GM12878 (cell line): ENCODE data around the gene FSIP1. TPM values are rescaled to one million over a fixed set of nuclear protein-coding genes. Genes with fewer than 3 reads are reported as not detected.

Experiments
- ATAC-seq: fragments of 200-7000 bp; cut with Tn5 transposase; 3 replicates; pipeline ENCODE4 v1.9.1; 2020; ENCODE audit warnings: mild to moderate bottlenecking, moderate library complexity
- BruUV-seq: library from RNA; stranded (reverse); fragments of 400-500 nt; replicated peaks from 2 replicates; lab custom pipeline; 2021; lab: Mats Ljungman, UMichigan
- CTCF ChIA-PET: fragments of 300-600 bp; sonication (Branson Sonifier 250); formaldehyde crosslinking; extraction: SDS; loops from one replicate; lab custom pipeline; 2021; ENCODE audit warnings: inconsistent platforms; lab: Yijun Ruan, JAX
- POLR2A ChIA-PET: fragments of 350-600 bp; formaldehyde crosslinking; extraction: SDS; loops from one replicate; lab custom pipeline; 2021; ENCODE audit warnings: inconsistent platforms; lab: Charles Lee
- RAD21 ChIA-PET: fragments of 300-600 bp; sonication (Branson Sonifier 250); formaldehyde crosslinking; loops from one replicate; lab custom pipeline; 2023; ENCODE audit warnings: antibody characterized with exemption; ENCODE audit not compliant: unreplicated experiment; lab: Charles Lee
- SMC1A ChIA-PET: fragments of 300-600 bp; sonication (Branson Sonifier 250); formaldehyde crosslinking; loops from one replicate; lab custom pipeline; 2023; ENCODE audit not compliant: unreplicated experiment, uncharacterized antibody; lab: Charles Lee
- DNase-seq: peaks from one replicate; pipeline ENCODE4 v3.0.0-alpha.2; 2011; ENCODE audit warnings: low read depth, low spot score
- FAIRE-seq: peaks from 3 replicates; lab custom pipeline; 2011; peaks lifted over from hg19 to GRCh38; lab: Jason Lieb, UNC
- H2AFZ ChIP-seq: 2 replicates; pipeline ENCODE4 v1.6.0; 2011; ENCODE audit warnings: low read depth, low read length, control low read depth; ENCODE audit not compliant: control insufficient read depth
- H3K27ac ChIP-seq: 2 replicates; pipeline ENCODE4 v1.5.1; 2011; ENCODE audit warnings: control low read depth; ENCODE audit not compliant: control insufficient read depth, insufficient read depth
- H3K27me3 ChIP-seq, 2 experiments: replicated peaks in 1 of 2; 2 replicates each; pipeline versions ENCODE4 v1.6.0 to v1.6.1; 2011; ENCODE audit warnings: low read length in 1 of 2; ENCODE audit not compliant: control insufficient read depth in 2 of 2, insufficient read depth in 2 of 2
- H3K36me3 ChIP-seq, 2 experiments: 2 replicates each; pipeline ENCODE4 v1.5.1; 2011; ENCODE audit warnings: low read length in 1 of 2; ENCODE audit not compliant: control insufficient read depth in 2 of 2, insufficient read depth in 2 of 2
- H3K4me1 ChIP-seq: 2 replicates; pipeline ENCODE4 v1.6.1; 2011; ENCODE audit warnings: mild to moderate bottlenecking, low read length, moderate library complexity, mixed read lengths; ENCODE audit not compliant: control insufficient read depth, insufficient read depth
- H3K4me2 ChIP-seq: 2 replicates; pipeline ENCODE4 v1.6.0; 2011; ENCODE audit warnings: control low read depth; ENCODE audit not compliant: control insufficient read depth, insufficient read depth
- H3K4me3 ChIP-seq: fragments of 200-600 bp; sonication (generic); 2 replicates; pipeline ENCODE4 v1.5.1; 2016
- H3K79me2 ChIP-seq: 2 replicates; pipeline ENCODE4 v1.6.0; 2011; ENCODE audit warnings: low read length; ENCODE audit not compliant: control insufficient read depth, insufficient read depth
- H3K9ac ChIP-seq: 2 replicates; pipeline ENCODE4 v1.8.0; 2011; ENCODE audit warnings: low read length, control low read depth, mixed read lengths; ENCODE audit not compliant: control insufficient read depth, insufficient read depth
- H3K9me3 ChIP-seq: replicated peaks from 3 replicates; pipeline ENCODE4 v1.5.1; 2011; ENCODE audit warnings: mild to moderate bottlenecking, low read length; ENCODE audit not compliant: control insufficient read depth, insufficient read depth
- H4K20me1 ChIP-seq: 2 replicates; pipeline ENCODE4 v1.6.0; 2011; ENCODE audit not compliant: control insufficient read depth, insufficient read depth
- BCLAF1 ChIP-seq: fragments of 450-650 bp; IDR thresholded peaks from 2 replicates; pipeline ENCODE4 v1.6.1; 2017; ENCODE audit warnings: antibody characterized with exemption, mild to moderate bottlenecking, moderate library complexity
- BMI1 ChIP-seq: fragments of 450-650 bp; IDR thresholded peaks from 2 replicates; pipeline ENCODE4 v1.6.1; 2016; ENCODE audit warnings: mild to moderate bottlenecking, moderate library complexity, borderline replicate concordance
- ESRRA ChIP-seq: IDR thresholded peaks from 2 replicates; pipeline ENCODE4 v1.6.1; 2012; ENCODE audit warnings: mild to moderate bottlenecking, low read length, improper control_type of control experiment
- FOXK2 ChIP-seq: fragments of 450-650 bp; IDR thresholded peaks from 2 replicates; pipeline ENCODE4 v1.6.1; 2017; ENCODE audit warnings: mild to moderate bottlenecking, moderate library complexity
- HDAC6 ChIP-seq: fragments of 200-600 bp; sonication (generic); IDR thresholded peaks from one replicate; pipeline ENCODE4 v1.8.0; 2017; ENCODE audit warnings: antibody characterized with exemption; ENCODE audit not compliant: unreplicated experiment
- MYC ChIP-seq: IDR thresholded peaks from 2 replicates; pipeline ENCODE4 v1.6.1; 2011; ENCODE audit warnings: mild to moderate bottlenecking, low read length, moderate library complexity, inconsistent platforms; ENCODE audit not compliant: insufficient read depth, insufficient replicate concordance, insufficient read length, severe bottlenecking
- STAT3 ChIP-seq: IDR thresholded peaks from 2 replicates; pipeline ENCODE4 v1.6.1; 2011; ENCODE audit warnings: low read depth, low read length, improper control_type of control experiment
- SUZ12 ChIP-seq: fragments of 200-600 bp; sonication (generic); IDR thresholded peaks from one replicate; pipeline ENCODE4 v1.6.1; 2018; ENCODE audit warnings: antibody characterized with exemption, mild to moderate bottlenecking; ENCODE audit not compliant: unreplicated experiment
- ZNF24 ChIP-seq: fragments of 450-650 bp; IDR thresholded peaks from 2 replicates; pipeline ENCODE4 v1.6.1; 2017; ENCODE audit warnings: antibody characterized with exemption, mild to moderate bottlenecking
- ZSCAN29 ChIP-seq: fragments of 450-650 bp; IDR thresholded peaks from 2 replicates; pipeline ENCODE4 v1.6.1; 2017; ENCODE audit warnings: mild to moderate bottlenecking, moderate library complexity
- WGBS: methylation state at CpG from one replicate; pipeline ENCODE4 v1.1.6; 2016; ENCODE audit warnings: low lambda C conversion rate; ENCODE audit not compliant: insufficient replicate concordance, insufficient coverage; ENCODE audit errors: missing lambda C conversion rate; 5-methylcytosine and 5-hydroxymethylcytosine counted together
- in situ Hi-C: fragments of 300-500 bp; cut with MboI; formaldehyde crosslinking; loops from 9 replicates; pipeline ENCODE4 v1.14.3; 2018; ENCODE audit warnings: mixed read lengths
- intact Hi-C: fragments of 100-400 bp; cut with micrococcal nuclease; formaldehyde crosslinking; loops from one replicate; pipeline ENCODE4 v1.14.2; 2022; ENCODE audit not compliant: unreplicated experiment
- polyA plus RNA-seq, 11 experiments: library from polyadenylated mRNA; depleted of rRNA in 4 of 11; unstranded in 6 of 11; stranded (reverse) in 5 of 11; fragments of >200 nt; fragmentation: Nextera tagmentation in 4 of 11; fragmentation: Illumina TruSeq in 1 of 11; extraction: Ambion mirVana in 4 of 11; extraction: Trizol in 1 of 11; gene quantifications; 1 replicate in 1 of 11; 2 replicates in 10 of 11; pipeline versions ENCODE4 v1.2.1 to v1.2.3, GENCODE V29; 2011 to 2016; ENCODE audit warnings: inconsistent platforms in 2 of 11, missing spikeins in 2 of 11, low read depth in 1 of 11
- total RNA-seq, 4 experiments: library from RNA; depleted of rRNA in 3 of 4; stranded (reverse); fragments of >200 nt in 3 of 4; fragmentation: Illumina TruSeq in 1 of 4; extraction: Trizol in 1 of 4; gene quantifications; 2 replicates each; pipeline versions ENCODE4 v1.2.1 to v1.2.3, GENCODE V29; 2013 to 2021
- TF ChIP-seq, protein P1 (sequence below): fragments of 150-350 bp; IDR thresholded peaks from 2 replicates; pipeline ENCODE4 v1.6.1; 2014; ENCODE audit warnings: mild to moderate bottlenecking, low read depth, low read length

The FSIP1 gene
- total and polyA plus RNA-seq, 10 of the 15 experiments (the other 5 are each of a cell fraction or from before 2014, with no cell fraction given): 0.15 to 0.67 (median 0.35) TPM

GRCh38 chr15:39621976-39622375 lies 160.7 kb downstream of the FSIP1 start (continued):
- no peak for TF ChIP-seq HDAC6

- no peak for FAIRE-seq
- Histone ChIP-seq H3K27ac (no peak overlapping the region), H3K4me2 (no peak overlapping the region), H3K9me3 (no peaks in the 10 kb centered on the region; the same call in 2 of the 3 replicates), H4K20me1 (no peaks in the 10 kb centered on the region), H3K36me3 (no peaks in the 10 kb centered on the region), H3K27me3 (no peaks in the 10 kb centered on the region), H3K9ac (no peak overlapping the region), H3K4me3 (no peak overlapping the region), H2AFZ (no peak overlapping the region), H3K79me2 (no peaks in the 10 kb centered on the region), H3K4me1 (peaks cover 30% of the 10 kb centered on the region)
- ChIA-PET RAD21 (interaction anchor here (0.7 to 2.0 kb wide), 3 partner anchors 11 to 1490 kb away, joined by 3 to 6 read pairs (median 4); no protein-coding TSS in a partner anchor), SMC1A (interaction anchor here (0.7 to 5.9 kb wide), 6 partner anchors 9 to 476 kb away, joined by 3 to 44 read pairs (median 18); no protein-coding TSS in a partner anchor), CTCF (interaction anchor here (0.7 to 1.4 kb wide), 5 partner anchors 12 to 162 kb away, joined by 3 to 8 read pairs (median 3); partner anchors contain the start of gene FSIP1), POLR2A (no interaction called here)
- intact Hi-C loops: no loop called here
- BruUV-seq: no TSS peak
- in situ Hi-C loops: no loop called here
- WGBS: 60% methylated on average over 1 of the region's 1 CpG
- ATAC-seq: no peak
- TF ChIP-seq ZNF24 (no peak), SUZ12 (no peak), STAT3 (no peak), FOXK2 (no peak), ESRRA (no peak), BCLAF1 (no peak), ZSCAN29 (no peak), BMI1 (no peak), MYC (no peak)
- TF ChIP-seq, protein P1, sequence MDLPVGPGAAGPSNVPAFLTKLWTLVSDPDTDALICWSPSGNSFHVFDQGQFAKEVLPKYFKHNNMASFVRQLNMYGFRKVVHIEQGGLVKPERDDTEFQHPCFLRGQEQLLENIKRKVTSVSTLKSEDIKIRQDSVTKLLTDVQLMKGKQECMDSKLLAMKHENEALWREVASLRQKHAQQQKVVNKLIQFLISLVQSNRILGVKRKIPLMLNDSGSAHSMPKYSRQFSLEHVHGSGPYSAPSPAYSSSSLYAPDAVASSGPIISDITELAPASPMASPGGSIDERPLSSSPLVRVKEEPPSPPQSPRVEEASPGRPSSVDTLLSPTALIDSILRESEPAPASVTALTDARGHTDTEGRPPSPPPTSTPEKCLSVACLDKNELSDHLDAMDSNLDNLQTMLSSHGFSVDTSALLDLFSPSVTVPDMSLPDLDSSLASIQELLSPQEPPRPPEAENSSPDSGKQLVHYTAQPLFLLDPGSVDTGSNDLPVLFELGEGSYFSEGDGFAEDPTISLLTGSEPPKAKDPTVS: no peak
- no peak for DNase-seq
Measured at GRCh38 chr15:39621210-39621609, 161.4 kb downstream of the FSIP1 start.
